ENCODE data around the gene EHMT1.
"Not testable (repeated sequence)": the region's sequence is repeated elsewhere in the genome, so short reads cannot be mapped to it uniquely, and the experiment has no call there.

EHMT1 gene

GRCh38 chr9:137590469-137591383 lies 28.1 kb upstream of the EHMT1 start, which contains the start of gene ZMYND19:
Gene ZMYND19, minus strand, starts transcription at chr9:137590512. Its CDS starts 249 bp downstream, at chr9:137590263.
- peak; percentile 78 for DNase-seq

GRCh38 chr9:137592767-137593166 lies 26.0 kb upstream of the EHMT1 start:
- no peak for DNase-seq

GRCh38 chr9:137593176-137593575 lies 25.6 kb upstream of the EHMT1 start:
- DNase-seq: no peak

- not testable (repeated sequence) for DNase-seq
Measured at GRCh38 chr9:137596577-137596976, 22.2 kb upstream of the EHMT1 start.

GRCh38 chr9:137598943-137599342 lies 19.9 kb upstream of the EHMT1 start:
- no peak for DNase-seq

GRCh38 chr9:137602661-137603060 lies 16.1 kb upstream of the EHMT1 start:
- no peak for DNase-seq

- DNase-seq: no peak
Measured at GRCh38 chr9:137603879-137604278, 14.9 kb upstream of the EHMT1 start.

- no peak for DNase-seq
Measured at GRCh38 chr9:137604345-137605086, 14.3 kb upstream of the EHMT1 start.

GRCh38 chr9:137605121-137606004 lies 13.4 kb upstream of the EHMT1 start, which contains the start of gene ARRDC1:
Gene ARRDC1, plus strand, starts transcription at chr9:137605686. Its CDS starts 32 bp downstream, at chr9:137605718.
- peak; percentile 86 for DNase-seq

GRCh38 chr9:137606005-137606621 lies 12.7 kb upstream of the EHMT1 start:
- DNase-seq: peak; percentile 72

- no peak for DNase-seq
Measured at GRCh38 chr9:137606734-137607138, 12.1 kb upstream of the EHMT1 start.

GRCh38 chr9:137607141-137607857 lies 11.5 kb upstream of the EHMT1 start:
- no peak for DNase-seq

- no peak for DNase-seq
Measured at GRCh38 chr9:137610944-137611343, 7.9 kb upstream of the EHMT1 start.

GRCh38 chr9:137611623-137612609 lies 6.9 kb upstream of the EHMT1 start:
- peak; percentile 82 for DNase-seq

GRCh38 chr9:137612741-137613142 lies 6.1 kb upstream of the EHMT1 start:
- DNase-seq: no peak

GRCh38 chr9:137613259-137613658 lies 5.5 kb upstream of the EHMT1 start:
- DNase-seq: no peak

- no peak for DNase-seq
Measured at GRCh38 chr9:137613738-137614523, 4.9 kb upstream of the EHMT1 start.

GRCh38 chr9:137614631-137615386 lies 4.0 kb upstream of the EHMT1 start:
- no peak for DNase-seq
